Endodermal cell (in vitro differentiated cells): Measurements from ENCODE around the gene ASPG. TPM values are rescaled to one million over a fixed set of nuclear protein-coding genes. Genes with fewer than 3 reads are reported as not detected.

Source experiments
- DNase-seq: peaks from one replicate; pipeline ENCODE4 v3.0.0-alpha.2; 2017
- H3K27ac ChIP-seq: 2 replicates; pipeline ENCODE4 v1.5.1; 2013; ENCODE audit warnings: mild to moderate bottlenecking, low read depth, low read length, moderate library complexity
- H3K27me3 ChIP-seq: 2 replicates; pipeline ENCODE4 v1.6.1; 2013; ENCODE audit warnings: mild to moderate bottlenecking, low read length, moderate library complexity; ENCODE audit not compliant: insufficient read depth, control insufficient read depth, poor library complexity, severe bottlenecking
- H3K36me3 ChIP-seq: 2 replicates; pipeline ENCODE4 v1.7.0; 2013; ENCODE audit warnings: mild to moderate bottlenecking, low read length, moderate library complexity; ENCODE audit not compliant: control insufficient read depth, insufficient read depth
- H3K4me1 ChIP-seq: one replicate; pipeline ENCODE4 v1.7.0; 2013; ENCODE audit warnings: low read length; ENCODE audit not compliant: control insufficient read depth, insufficient read depth
- H3K4me3 ChIP-seq: 2 replicates; pipeline ENCODE4 v1.5.1; 2013; ENCODE audit warnings: mild to moderate bottlenecking, low read length, moderate library complexity
- H3K9ac ChIP-seq: 2 replicates; pipeline ENCODE4 v1.6.1; 2013; ENCODE audit warnings: mild to moderate bottlenecking, low read length, moderate library complexity; ENCODE audit not compliant: poor library complexity, severe bottlenecking; ENCODE audit errors: extremely low read depth
- H3K9me3 ChIP-seq: 2 replicates; pipeline ENCODE4 v1.6.1; 2013; ENCODE audit warnings: mild to moderate bottlenecking, low read length, moderate library complexity; ENCODE audit not compliant: control insufficient read depth
- H3K27ac Mint-ChIP-seq: 2 replicates; pipeline ENCODE4 v1.8.0; 2020; ENCODE audit warnings: mixed read lengths
- H3K27me3 Mint-ChIP-seq: 2 replicates; pipeline ENCODE4 v1.8.0; 2021; ENCODE audit warnings: mild to moderate bottlenecking, mixed read lengths; ENCODE audit not compliant: insufficient read depth
- H3K36me3 Mint-ChIP-seq: 2 replicates; pipeline ENCODE4 v1.8.0; 2020; ENCODE audit warnings: low read depth, mixed read lengths
- H3K4me1 Mint-ChIP-seq: 2 replicates; pipeline ENCODE4 v1.8.0; 2020; ENCODE audit warnings: mixed read lengths
- H3K4me3 Mint-ChIP-seq: 2 replicates; pipeline ENCODE4 v1.8.0; 2020; ENCODE audit warnings: mild to moderate bottlenecking, moderate library complexity, mixed read lengths
- H3K9me3 Mint-ChIP-seq: 2 replicates; pipeline ENCODE4 v1.8.0; 2020; ENCODE audit warnings: mild to moderate bottlenecking, mixed read lengths
- CTCF ChIP-seq: fragments of 200-600 bp; sonication (generic); conservative IDR thresholded peaks from 2 replicates; pipeline ENCODE4 v1.5.0; 2021; ENCODE audit warnings: antibody characterized with exemption, mild to moderate bottlenecking
- WGBS, 2 experiments: methylation state at CpG; one replicate each; pipeline versions ENCODE4 v1.1.5 to v1.1.7; 2013; ENCODE audit warnings: missing lambda C conversion rate in 2 of 2, mixed read lengths in 1 of 2; ENCODE audit not compliant: insufficient coverage in 1 of 2, insufficient read length in 1 of 2; 5-methylcytosine and 5-hydroxymethylcytosine counted together
- total RNA-seq, 2 donors: library from RNA; stranded (reverse); fragmentation: NEBNext Ultra II Directional in 1 of 2; extraction: Animal tissue kit (Norgen Biotek cat#: 25700) in 1 of 2; gene quantifications; 2 replicates in 1 of 2; 3 replicates in 1 of 2; pipeline ENCODE4 v1.2.1, GENCODE V29; 2021

Gene ASPG
- total RNA-seq, 2 donors from 2014 or later, result 0.71 to 1.4 TPM

DNA sequence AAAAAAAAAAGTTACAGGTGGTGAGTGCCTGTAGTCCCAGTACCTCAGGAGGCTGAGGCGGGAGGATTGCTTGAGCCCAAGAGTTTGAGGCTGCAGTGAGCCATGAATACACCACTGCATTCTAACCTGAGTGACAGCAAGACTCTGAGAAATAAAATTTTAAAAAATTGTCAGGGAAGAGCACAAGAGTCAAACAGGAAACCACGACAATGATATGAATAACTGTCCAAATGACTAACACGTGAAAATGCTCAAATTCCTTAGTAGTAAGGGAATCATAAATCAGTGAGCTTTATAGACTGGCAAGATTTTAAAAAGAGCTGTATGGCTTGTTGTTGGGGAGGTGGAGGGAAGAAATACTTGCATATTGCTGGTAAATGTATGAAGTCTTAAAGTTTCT, 12.9 kb upstream of the ASPG start:
- no peaks in the 10 kb centered on the region for H3K36me3 ChIP-seq
- H3K9ac ChIP-seq, result no peak overlapping the region
- H3K4me3 Mint-ChIP-seq, result no peak overlapping the region
- H3K27me3 Mint-ChIP-seq, result peaks cover 12% of the 10 kb centered on the region
- TF ChIP-seq CTCF, result no peak
- no peaks in the 10 kb centered on the region for H3K4me1 Mint-ChIP-seq
- H3K4me3 ChIP-seq, result no peak overlapping the region
- WGBS, 2 experiments, result 84 to 87% methylated on average over 2 to 3 of the region's 3 CpGs
- H3K9me3 ChIP-seq, result peaks cover 6% of the 10 kb centered on the region
- H3K27me3 ChIP-seq, result no peaks in the 10 kb centered on the region
- peaks cover 22% of the 10 kb centered on the region for H3K9me3 Mint-ChIP-seq
- no peak overlapping the region for H3K27ac Mint-ChIP-seq
- no peak for DNase-seq
- no peak overlapping the region for H3K27ac ChIP-seq
- no peaks in the 10 kb centered on the region for H3K4me1 ChIP-seq
- no peaks in the 10 kb centered on the region for H3K36me3 Mint-ChIP-seq

GRCh38 chr14:104073764-104074163, 11.7 kb upstream of the ASPG start:
- Histone ChIP-seq H3K27me3 (no peaks in the 10 kb centered on the region), H3K36me3 (no peaks in the 10 kb centered on the region), H3K27ac (no peak overlapping the region), H3K4me3 (no peak overlapping the region), H3K9me3 (peaks cover 6% of the 10 kb centered on the region), H3K4me1 (no peaks in the 10 kb centered on the region), H3K9ac (no peak overlapping the region)
- Mint-ChIP-seq H3K4me3 (no peak overlapping the region), H3K9me3 (peaks cover 17% of the 10 kb centered on the region), H3K36me3 (no peaks in the 10 kb centered on the region), H3K27me3 (peaks cover 10% of the 10 kb centered on the region), H3K27ac (no peak overlapping the region), H3K4me1 (peaks cover 3% of the 10 kb centered on the region)
- no peak for DNase-seq
- TF ChIP-seq CTCF, result no peak
- 0 to 56% methylated on average over 1 to 4 of the region's 4 CpGs for WGBS, 2 experiments

GRCh38 chr14:104075530-104076151, 9.9 kb upstream of the ASPG start:
- DNase-seq, result peak; percentile 60
- Histone ChIP-seq H3K4me1 (no peaks in the 10 kb centered on the region), H3K9me3 (peaks cover 6% of the 10 kb centered on the region), H3K9ac (no peak overlapping the region), H3K36me3 (no peaks in the 10 kb centered on the region), H3K4me3 (no peak overlapping the region), H3K27me3 (no peaks in the 10 kb centered on the region), H3K27ac (no peak overlapping the region)
- Mint-ChIP-seq H3K9me3 (peaks cover 17% of the 10 kb centered on the region), H3K4me1 (peaks cover 3% of the 10 kb centered on the region), H3K27ac (no peak overlapping the region), H3K4me3 (no peak overlapping the region), H3K27me3 (peaks cover 10% of the 10 kb centered on the region), H3K36me3 (no peaks in the 10 kb centered on the region)
- peak; percentile 72 for TF ChIP-seq CTCF
- WGBS, 2 experiments, result 40 to 54% methylated on average over 4 to 6 of the region's 6 CpGs
